Nephron progenitor cell (in vitro differentiated cells): ENCODE data around the gene CAPZA1.

Experiments
- DNase-seq: peaks from one replicate; pipeline ENCODE4 v3.0.0; 2021
- H3K27ac Mint-ChIP-seq: 2 replicates; pipeline ENCODE4 v1.8.0; 2021; ENCODE audit warnings: mild to moderate bottlenecking, moderate library complexity, mixed read lengths
- H3K27me3 Mint-ChIP-seq: 2 replicates; pipeline ENCODE4 v1.8.0; 2021; ENCODE audit warnings: mild to moderate bottlenecking, low read depth, mixed read lengths; ENCODE audit not compliant: poor library complexity
- H3K36me3 Mint-ChIP-seq: 2 replicates; pipeline ENCODE4 v1.8.0; 2021; ENCODE audit warnings: low read depth, mixed read lengths
- H3K4me1 Mint-ChIP-seq: 2 replicates; pipeline ENCODE4 v1.8.0; 2021; ENCODE audit warnings: mixed read lengths
- H3K4me3 Mint-ChIP-seq: 2 replicates; pipeline ENCODE4 v1.8.0; 2021; ENCODE audit warnings: mild to moderate bottlenecking, moderate library complexity, mixed read lengths
- H3K9me3 Mint-ChIP-seq: 2 replicates; pipeline ENCODE4 v1.8.0; 2021; ENCODE audit warnings: mild to moderate bottlenecking, moderate library complexity, mixed read lengths
- CTCF ChIP-seq: fragments of 200-600 bp; sonication (generic); IDR thresholded peaks from 2 replicates; pipeline ENCODE4 v1.5.0; 2021; ENCODE audit warnings: antibody characterized with exemption

CAPZA1 gene

DNA sequence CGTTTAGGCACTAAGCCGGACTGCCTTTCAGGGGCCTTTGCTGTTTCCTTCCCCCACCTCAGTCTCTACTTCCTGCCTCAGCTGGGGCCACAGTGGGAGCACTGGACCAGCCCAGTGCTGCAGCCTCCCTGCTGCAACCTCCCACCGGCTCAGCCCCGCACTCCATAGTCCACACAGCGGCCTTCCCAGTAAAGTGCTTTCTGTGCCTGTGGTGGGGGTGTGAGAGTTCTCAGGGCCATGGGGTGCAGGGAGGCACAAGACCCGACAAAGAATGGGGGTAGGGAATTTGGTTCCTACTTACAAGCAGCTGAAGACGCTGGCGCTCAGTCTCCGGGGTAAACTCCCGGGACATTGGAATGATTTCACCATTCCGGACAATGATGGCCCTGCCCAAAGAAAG is 92.0 kb downstream of the CAPZA1 start:
- peaks cover 56% of the 10 kb centered on the region for H3K27me3 Mint-ChIP-seq
- DNase-seq: no peak
- H3K9me3 Mint-ChIP-seq: no peaks in the 10 kb centered on the region
- no peak overlapping the region for H3K27ac Mint-ChIP-seq
- no peak for TF ChIP-seq CTCF
- H3K36me3 Mint-ChIP-seq: no peaks in the 10 kb centered on the region
- H3K4me1 Mint-ChIP-seq: peaks cover 51% of the 10 kb centered on the region
- H3K4me3 Mint-ChIP-seq: no peak overlapping the region

DNA sequence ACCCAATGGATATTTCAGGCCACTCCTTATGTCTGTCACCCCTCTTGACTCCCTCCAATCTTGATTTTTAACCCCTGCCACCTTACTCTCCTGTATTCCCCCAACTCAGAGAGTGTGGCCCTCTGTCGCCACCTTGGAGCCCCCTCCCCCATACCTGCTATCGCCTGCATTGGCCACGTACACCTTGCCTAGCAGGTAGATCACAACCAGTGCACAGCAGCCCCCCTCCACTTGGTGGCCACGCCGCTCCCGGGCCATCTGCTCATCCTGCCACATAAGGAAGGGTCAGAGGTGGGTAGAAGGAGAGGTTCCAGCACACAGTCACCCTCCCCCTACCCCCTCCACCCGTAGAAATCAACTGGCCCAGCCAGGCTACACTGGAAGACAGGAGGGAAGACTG is 92.6 kb downstream of the CAPZA1 start:
- Mint-ChIP-seq H3K27ac (no peak overlapping the region), H3K27me3 (peaks cover 59% of the 10 kb centered on the region), H3K4me1 (peaks cover 56% of the 10 kb centered on the region), H3K36me3 (no peaks in the 10 kb centered on the region), H3K4me3 (no peak overlapping the region), H3K9me3 (no peaks in the 10 kb centered on the region)
- TF ChIP-seq CTCF: no peak
- DNase-seq: no peak

- H3K4me3 Mint-ChIP-seq: no peak overlapping the region
- no peak for DNase-seq
- TF ChIP-seq CTCF: no peak
- no peaks in the 10 kb centered on the region for H3K9me3 Mint-ChIP-seq
- H3K36me3 Mint-ChIP-seq: no peaks in the 10 kb centered on the region
- H3K4me1 Mint-ChIP-seq: peaks cover 54% of the 10 kb centered on the region
- no peak overlapping the region for H3K27ac Mint-ChIP-seq
- H3K27me3 Mint-ChIP-seq: peaks cover 64% of the 10 kb centered on the region
Measured at GRCh38 chr1:112712701-112713128, 93.1 kb downstream of the CAPZA1 start.

- H3K27me3 Mint-ChIP-seq: peaks cover 68% of the 10 kb centered on the region
- DNase-seq: no peak
Measured at GRCh38 chr1:112713466-112714312, 94.1 kb downstream of the CAPZA1 start.

GRCh38 chr1:112714313-112715263 is 95.0 kb downstream of the CAPZA1 start:
- no peak overlapping the region for H3K27ac Mint-ChIP-seq
- TF ChIP-seq CTCF: no peak
- no peaks in the 10 kb centered on the region for H3K36me3 Mint-ChIP-seq
- no peaks in the 10 kb centered on the region for H3K9me3 Mint-ChIP-seq
- peak; percentile 49 for DNase-seq
- peaks cover 53% of the 10 kb centered on the region for H3K4me1 Mint-ChIP-seq
- peak overlapping the region; percentile 84 for H3K4me3 Mint-ChIP-seq
- H3K27me3 Mint-ChIP-seq: peaks cover 68% of the 10 kb centered on the region

More at GRCh38 chr1:112713466-112714312, 94.1 kb downstream of the CAPZA1 start:
- no peaks in the 10 kb centered on the region for H3K36me3 Mint-ChIP-seq
- H3K9me3 Mint-ChIP-seq: no peaks in the 10 kb centered on the region
- peaks cover 52% of the 10 kb centered on the region for H3K4me1 Mint-ChIP-seq
- peak overlapping the region; percentile 84 for H3K4me3 Mint-ChIP-seq
- H3K27ac Mint-ChIP-seq: no peak overlapping the region
- no peak for TF ChIP-seq CTCF
